Breast epithelium (tissue), 4 donors: ENCODE results near the gene MRPL49. TPM values are rescaled to one million over a fixed set of nuclear protein-coding genes. Genes with fewer than 3 reads are reported as not detected.
A peak's percentile ranks its signal among the peaks of the same experiment; 100 is the strongest.
"Not testable (repeated sequence)": the region's sequence is repeated elsewhere in the genome, so short reads cannot be mapped to it uniquely, and the experiment has no call there.

Experiments
- DNase-seq, 2 donors: peaks; one replicate each; pipeline ENCODE4 v3.0.0-alpha.2; 2019; ENCODE audit warnings: low spot score in 2 of 2
- H3K27ac ChIP-seq, 2 donors: fragments of 200-600 bp; sonication (generic) in 1 of 2; one replicate each; pipeline ENCODE4 v1.5.1; 2016 to 2019; ENCODE audit warnings: mild to moderate bottlenecking in 1 of 2
- H3K27me3 ChIP-seq, 2 donors: fragments of 200-600 bp; sonication (generic) in 1 of 2; one replicate each; pipeline versions ENCODE4 v1.5.1 to v1.6.0; 2017 to 2019; ENCODE audit warnings: control low read depth in 1 of 2, mild to moderate bottlenecking in 1 of 2
- H3K36me3 ChIP-seq: fragments of 200-600 bp; one replicate; pipeline ENCODE4 v1.5.1; 2019
- H3K4me1 ChIP-seq, 2 donors: fragments of 200-600 bp; sonication (generic); one replicate each; pipeline ENCODE4 v1.5.1; 2016 to 2019; ENCODE audit warnings: control low read depth in 1 of 2
- H3K4me3 ChIP-seq, 3 donors: fragments of 200-600 bp; sonication (generic); 1 replicate in 2 of 3; 2 replicates in 1 of 3; pipeline ENCODE4 v1.5.1; 2016 to 2019; ENCODE audit warnings: mild to moderate bottlenecking in 3 of 3, moderate library complexity in 2 of 3
- H3K9me3 ChIP-seq, 2 donors: fragments of 200-600 bp; sonication (generic) in 1 of 2; one replicate each; pipeline ENCODE4 v1.5.1; 2016 to 2019; ENCODE audit warnings: control low read depth in 1 of 2
- CTCF ChIP-seq, 3 donors: fragments of 450-650 bp; IDR thresholded peaks; one replicate each; pipeline ENCODE4 v1.5.1; 2016 to 2017; ENCODE audit warnings: antibody characterized with exemption in 3 of 3, mild to moderate bottlenecking in 3 of 3, moderate library complexity in 3 of 3
- POLR2A ChIP-seq: fragments of 450-650 bp; IDR thresholded peaks from one replicate; pipeline ENCODE4 v1.6.1; 2016; ENCODE audit warnings: antibody characterized with exemption, mild to moderate bottlenecking, moderate library complexity
- POLR2AphosphoS5 ChIP-seq, 3 donors: sonication (generic); formaldehyde crosslinking; IDR thresholded peaks; one replicate each; pipeline ENCODE4 v1.6.1; 2017; ENCODE audit warnings: antibody characterized with exemption in 3 of 3
- intact Hi-C: fragments of 100-400 bp; cut with DNase I; formaldehyde crosslinking; loops from one replicate; pipeline ENCODE4 v1.15.1; 2023; ENCODE audit warnings: low total_unique reads
- total RNA-seq, 3 donors: library from RNA; depleted of rRNA; stranded (reverse); fragments of >200 nt; gene quantifications; one replicate each; pipeline ENCODE4 v1.1.0, GENCODE V29; 2016

The MRPL49 gene
- total RNA-seq, 3 donors from 2014 or later = 66.2 to 92.6 (median 72.8) TPM

- Histone ChIP-seq H3K4me3 (no peak overlapping the region), H3K4me1 (peaks cover 6 to 17% of the 10 kb centered on the region in 2 donors), H3K9me3 (no peaks in the 10 kb centered on the region), H3K36me3 (no peaks in the 10 kb centered on the region), H3K27me3 (no peaks in the 10 kb centered on the region), H3K27ac (no peak overlapping the region)
- TF ChIP-seq POLR2A (no peak), CTCF (IDR thresholded peaks at IDR 0.05) (no peak), POLR2AphosphoS5 (IDR thresholded peaks at IDR 0.05) (no peak)
- intact Hi-C loops = no loop called here
- DNase-seq = no peak
These were observed 6.6 kb upstream of the MRPL49 start for GRCh38 chr11:65115361-65116082.

GRCh38 chr11:65116370-65117205 lies 5.5 kb upstream of the MRPL49 start:
- H3K27ac ChIP-seq = peak overlapping the region; percentile 79 to 89
- intact Hi-C loops = no loop called here
- no peaks in the 10 kb centered on the region for H3K27me3 ChIP-seq
- peak overlapping the region; percentile 90 to 97 (median 92) for H3K4me3 ChIP-seq
- peaks cover 10 to 22% of the 10 kb centered on the region in 2 donors for H3K4me1 ChIP-seq
- no peaks in the 10 kb centered on the region for H3K36me3 ChIP-seq
- no peak for TF ChIP-seq POLR2AphosphoS5 (IDR thresholded peaks at IDR 0.05)
- TF ChIP-seq CTCF (IDR thresholded peaks at IDR 0.05) = no peak
- no peak for TF ChIP-seq POLR2A
- DNase-seq = no peak
- H3K9me3 ChIP-seq = no peaks in the 10 kb centered on the region

GRCh38 chr11:65117206-65118096 lies 4.7 kb upstream of the MRPL49 start, which contains the start of gene ZNHIT2:
Gene ZNHIT2, minus strand, starts transcription at chr11:65117701. Its CDS starts 48 bp downstream, at chr11:65117653.
- DNase-seq = peak; percentile 99 to 100
- TF ChIP-seq CTCF (IDR thresholded peaks at IDR 0.05) (peak; percentile 96 to 99 (median 99)), POLR2AphosphoS5 (IDR thresholded peaks at IDR 0.05) (peak; percentile 80 to 91 (median 84)), POLR2A (peak; percentile 62)
- Histone ChIP-seq H3K4me3 (peak within 1 kb of the TSS; percentile 90 to 97 (median 92)), H3K4me1 (peaks cover 10 to 21% of the 10 kb centered on the region in 2 donors), H3K27me3 (no peaks in the 10 kb centered on the region), H3K9me3 (no peaks in the 10 kb centered on the region), H3K36me3 (no peaks in the 10 kb centered on the region), H3K27ac (peak within 1 kb of the TSS; percentile 79 to 89)
- intact Hi-C loops = no loop called here

- Histone ChIP-seq H3K27me3 (no peaks in the 10 kb centered on the region), H3K36me3 (no peaks in the 10 kb centered on the region), H3K4me1 (peaks cover 5 to 15% of the 10 kb centered on the region in 2 donors), H3K9me3 (no peaks in the 10 kb centered on the region), H3K4me3 (no peak overlapping the region), H3K27ac (peak overlapping the region; percentile 48 to 89)
- DNase-seq = no peak
- TF ChIP-seq CTCF (IDR thresholded peaks at IDR 0.05) (peak in 1 of 3 donors; percentile 10), POLR2A (no peak), POLR2AphosphoS5 (IDR thresholded peaks at IDR 0.05) (no peak)
- intact Hi-C loops = no loop called here
These were observed 3.9 kb upstream of the MRPL49 start for GRCh38 chr11:65118097-65118837.

- H3K36me3 ChIP-seq, H3K4me3 ChIP-seq, intact Hi-C loops, DNase-seq, H3K27me3 ChIP-seq, H3K9me3 ChIP-seq: not testable (repeated sequence)
- Histone ChIP-seq H3K4me1 (peaks cover 5 to 15% of the 10 kb centered on the region in 2 donors), H3K27ac (peak overlapping the region; percentile 33 to 99)
These were observed 3.0 kb upstream of the MRPL49 start for GRCh38 chr11:65118891-65119669.
